GM21619 (cell line): Measurements from ENCODE around the gene TTBK2.

Experiments used
- ATAC-seq: cut with Tn5 transposase; IDR thresholded peaks from one replicate; pipeline ENCODE4 v1.9.1; 2021; ENCODE audit not compliant: unreplicated experiment

Gene TTBK2

GRCh38 chr15:42695527-42696071 lies 225.0 kb downstream of the TTBK2 start:
- ATAC-seq = no peak

DNA sequence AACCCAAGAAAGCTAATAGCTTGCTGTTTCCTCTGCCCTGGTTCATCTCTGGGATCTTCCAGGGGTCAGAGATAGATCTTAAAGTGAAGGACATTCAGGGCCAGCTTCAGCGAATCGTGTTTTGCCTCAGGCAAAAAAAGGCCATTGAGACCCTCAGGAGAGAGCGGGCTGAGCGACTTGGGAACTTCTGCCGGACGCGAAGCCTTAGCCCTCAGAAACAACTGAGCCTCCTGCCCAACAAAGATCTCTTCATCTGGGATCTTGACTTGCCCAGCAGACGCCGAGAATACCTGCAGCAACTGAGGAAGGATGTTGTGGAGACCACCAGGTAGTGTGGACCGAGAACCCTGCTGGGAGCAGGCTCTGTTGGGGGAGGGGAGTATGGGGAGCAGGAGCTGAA lies 226.2 kb downstream of the TTBK2 start:
- no peak for ATAC-seq

GRCh38 chr15:42693942-42694341 lies 226.6 kb downstream of the TTBK2 start:
- no peak for ATAC-seq

- ATAC-seq = no peak
Observed at GRCh38 chr15:42693496-42693895, 227.1 kb downstream of the TTBK2 start.

GRCh38 chr15:42692997-42693396 lies 227.6 kb downstream of the TTBK2 start:
- ATAC-seq = no peak

DNA sequence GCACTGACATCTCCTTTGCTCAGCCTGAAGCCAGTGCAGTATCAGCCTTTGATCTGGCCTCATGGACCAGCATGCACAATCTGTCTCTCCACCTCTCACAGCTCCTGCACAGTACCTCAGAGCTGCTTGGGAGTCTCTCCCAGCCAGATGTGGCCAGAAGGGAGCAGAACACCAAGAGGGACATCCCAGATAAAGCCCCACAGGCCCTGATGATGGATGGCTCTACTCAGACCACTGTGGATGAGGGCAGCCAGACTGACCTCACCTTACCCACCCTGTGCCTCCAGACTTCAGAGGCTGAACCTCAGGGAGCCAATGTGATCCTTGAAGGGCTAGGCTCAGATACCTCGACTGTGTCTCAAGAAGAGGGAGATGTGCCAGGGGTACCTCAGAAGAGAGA lies 228.0 kb downstream of the TTBK2 start:
- ATAC-seq = no peak

DNA sequence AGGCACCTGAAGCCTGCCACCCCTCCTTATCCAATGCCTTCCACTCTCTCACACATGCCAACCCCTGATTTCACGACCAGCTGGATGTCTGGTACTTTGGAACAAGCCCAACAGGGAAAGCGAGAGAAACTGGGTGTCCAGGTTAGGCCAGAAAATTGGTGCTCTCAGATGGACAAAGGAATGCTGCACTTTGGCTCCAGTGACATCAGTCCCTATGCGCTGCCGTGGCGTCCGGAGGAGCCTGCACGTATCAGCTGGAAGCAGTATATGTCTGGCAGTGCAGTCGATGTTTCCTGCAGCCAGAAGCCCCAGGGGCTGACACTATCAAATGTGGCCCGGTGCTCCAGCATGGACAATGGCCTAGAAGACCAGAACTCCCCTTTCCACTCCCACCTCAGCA lies 228.8 kb downstream of the TTBK2 start:
- no peak for ATAC-seq

- no peak for ATAC-seq
Observed at GRCh38 chr15:42691308-42691707, 229.3 kb downstream of the TTBK2 start.
